WTC11 (cell line): ENCODE data around the gene HLX. TPM values are rescaled to one million over a fixed set of nuclear protein-coding genes. Genes with fewer than 3 reads are reported as not detected.

Experiments used
- ATAC-seq: fragments of 200-7000 bp; cut with Tn5 transposase; 2 replicates; pipeline ENCODE4 v1.10.0; 2021; ENCODE audit warnings: mild to moderate bottlenecking, moderate library complexity
- CTCF ChIA-PET: fragments of 300-600 bp; sonication (Branson Sonifier 250); formaldehyde crosslinking; loops from one replicate; lab custom pipeline; 2021; ENCODE audit warnings: antibody characterized with exemption; lab: Charles Lee
- POLR2A ChIA-PET: fragments of 350-600 bp; sonication (Branson Sonifier 250); formaldehyde crosslinking; loops from one replicate; lab custom pipeline; 2021; ENCODE audit warnings: antibody characterized with exemption; lab: Charles Lee
- DNase-seq: peaks from one replicate; pipeline ENCODE4 v3.0.0; 2021; ENCODE audit warnings: low spot score
- H3K27ac Mint-ChIP-seq: 2 replicates; pipeline ENCODE4 v1.8.0; 2021; ENCODE audit warnings: mixed read lengths
- H3K27me3 Mint-ChIP-seq: 2 replicates; pipeline ENCODE4 v1.8.0; 2021; ENCODE audit warnings: low read depth, mild to moderate bottlenecking, moderate library complexity, mixed read lengths
- H3K36me3 Mint-ChIP-seq: 2 replicates; pipeline ENCODE4 v1.8.0; 2021; ENCODE audit warnings: mixed read lengths
- H3K4me1 Mint-ChIP-seq: 2 replicates; pipeline ENCODE4 v1.8.0; 2022; ENCODE audit warnings: mixed read lengths
- H3K4me3 Mint-ChIP-seq: 2 replicates; pipeline ENCODE4 v1.8.0; 2021; ENCODE audit warnings: mild to moderate bottlenecking, moderate library complexity, mixed read lengths
- H3K9me3 Mint-ChIP-seq: 2 replicates; pipeline ENCODE4 v1.8.0; 2021; ENCODE audit warnings: mixed read lengths
- CBFB ChIP-seq: sonication (generic); formaldehyde crosslinking; IDR thresholded peaks from 2 replicates; pipeline ENCODE4 v1.8.1; 2022; ENCODE audit warnings: mild to moderate bottlenecking, low read depth, missing genetic modification reagents
- CTCF ChIP-seq: fragments of 200-600 bp; IDR thresholded peaks from 2 replicates; pipeline ENCODE4 v1.8.0; 2022; ENCODE audit warnings: antibody characterized with exemption
- ETV6 ChIP-seq: sonication (generic); formaldehyde crosslinking; IDR thresholded peaks from 2 replicates; pipeline ENCODE4 v1.8.1; 2022; ENCODE audit warnings: mild to moderate bottlenecking, missing genetic modification reagents
- FOXP1 ChIP-seq: sonication (generic); formaldehyde crosslinking; IDR thresholded peaks from 2 replicates; pipeline ENCODE4 v1.8.0; 2022; ENCODE audit warnings: missing genetic modification reagents, mild to moderate bottlenecking, moderate library complexity, borderline replicate concordance
- FOXP4 ChIP-seq: sonication (generic); formaldehyde crosslinking; IDR thresholded peaks from 2 replicates; pipeline ENCODE4 v1.8.0; 2022; ENCODE audit warnings: mild to moderate bottlenecking, missing genetic modification reagents
- ZBTB43 ChIP-seq: sonication (generic); formaldehyde crosslinking; IDR thresholded peaks from 2 replicates; pipeline ENCODE4 v1.8.1; 2023; ENCODE audit warnings: mild to moderate bottlenecking, missing genetic modification reagents
- ZNF121 ChIP-seq: sonication (generic); formaldehyde crosslinking; IDR thresholded peaks from 2 replicates; pipeline ENCODE4 v1.8.0; 2023; ENCODE audit warnings: missing genetic modification reagents
- total RNA-seq: library from RNA; stranded (reverse); gene quantifications from 3 replicates; pipeline ENCODE4 v1.2.3, GENCODE V29; 2021
- TF ChIP-seq, protein P1 (sequence below): sonication (generic); formaldehyde crosslinking; IDR thresholded peaks from 2 replicates; pipeline ENCODE4 v1.8.0; 2022; ENCODE audit warnings: missing genetic modification reagents

Gene HLX
- total RNA-seq, 1 experiment from 2014 or later, result not detected

- Mint-ChIP-seq H3K9me3 (no peaks in the 10 kb centered on the region), H3K27me3 (peaks cover 100% of the 10 kb centered on the region), H3K36me3 (no peaks in the 10 kb centered on the region), H3K27ac (no peak overlapping the region), H3K4me3 (peak overlapping the region; percentile 64), H3K4me1 (peaks cover 75% of the 10 kb centered on the region)
- ATAC-seq (peak; percentile 34), DNase-seq (peak; percentile 92)
- TF ChIP-seq CBFB, result no peak
- TF ChIP-seq FOXP1 (CRISPR knock-in tag), result peak; percentile 54; the same call in 1 of the 2 replicates
- TF ChIP-seq FOXP4 (CRISPR knock-in tag), result 0 out of 2 replicates have a peak, but pooled peaks have one; percentile 42
- TF ChIP-seq CTCF, result peak; percentile 39; the same call in 1 of the 2 replicates
- peak; percentile 50; the same call in 1 of the 2 replicates for TF ChIP-seq ETV6
- 0 out of 2 replicates have a peak, but pooled peaks have one; percentile 35 for TF ChIP-seq ZNF121 (CRISPR knock-in tag)
- ChIA-PET POLR2A (no interaction called here), CTCF (interaction anchor here (1.0 to 1.8 kb wide), 4 partner anchors 10 to 382 kb away, joined by 3 to 7 read pairs (median 5); no protein-coding TSS in a partner anchor)
Measured at GRCh38 chr1:220882061-220882891, 3.0 kb downstream of the HLX start.

- H3K4me1 Mint-ChIP-seq, result peaks cover 72% of the 10 kb centered on the region
- ATAC-seq (peak; percentile 58), DNase-seq (peak; percentile 71)
- no peaks in the 10 kb centered on the region for H3K36me3 Mint-ChIP-seq
- POLR2A ChIA-PET, result no interaction called here
- CTCF ChIA-PET, result interaction anchor here (0.7 to 1.1 kb wide), 3 partner anchors 9 to 379 kb away, joined by 3 read pairs; no protein-coding TSS in a partner anchor
- TF ChIP-seq, protein P1, sequence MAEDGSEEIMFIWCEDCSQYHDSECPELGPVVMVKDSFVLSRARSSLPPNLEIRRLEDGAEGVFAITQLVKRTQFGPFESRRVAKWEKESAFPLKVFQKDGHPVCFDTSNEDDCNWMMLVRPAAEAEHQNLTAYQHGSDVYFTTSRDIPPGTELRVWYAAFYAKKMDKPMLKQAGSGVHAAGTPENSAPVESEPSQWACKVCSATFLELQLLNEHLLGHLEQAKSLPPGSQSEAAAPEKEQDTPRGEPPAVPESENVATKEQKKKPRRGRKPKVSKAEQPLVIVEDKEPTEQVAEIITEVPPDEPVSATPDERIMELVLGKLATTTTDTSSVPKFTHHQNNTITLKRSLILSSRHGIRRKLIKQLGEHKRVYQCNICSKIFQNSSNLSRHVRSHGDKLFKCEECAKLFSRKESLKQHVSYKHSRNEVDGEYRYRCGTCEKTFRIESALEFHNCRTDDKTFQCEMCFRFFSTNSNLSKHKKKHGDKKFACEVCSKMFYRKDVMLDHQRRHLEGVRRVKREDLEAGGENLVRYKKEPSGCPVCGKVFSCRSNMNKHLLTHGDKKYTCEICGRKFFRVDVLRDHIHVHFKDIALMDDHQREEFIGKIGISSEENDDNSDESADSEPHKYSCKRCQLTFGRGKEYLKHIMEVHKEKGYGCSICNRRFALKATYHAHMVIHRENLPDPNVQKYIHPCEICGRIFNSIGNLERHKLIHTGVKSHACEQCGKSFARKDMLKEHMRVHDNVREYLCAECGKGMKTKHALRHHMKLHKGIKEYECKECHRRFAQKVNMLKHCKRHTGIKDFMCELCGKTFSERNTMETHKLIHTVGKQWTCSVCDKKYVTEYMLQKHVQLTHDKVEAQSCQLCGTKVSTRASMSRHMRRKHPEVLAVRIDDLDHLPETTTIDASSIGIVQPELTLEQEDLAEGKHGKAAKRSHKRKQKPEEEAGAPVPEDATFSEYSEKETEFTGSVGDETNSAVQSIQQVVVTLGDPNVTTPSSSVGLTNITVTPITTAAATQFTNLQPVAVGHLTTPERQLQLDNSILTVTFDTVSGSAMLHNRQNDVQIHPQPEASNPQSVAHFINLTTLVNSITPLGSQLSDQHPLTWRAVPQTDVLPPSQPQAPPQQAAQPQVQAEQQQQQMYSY (CRISPR knock-in tag), result peak; percentile 79
- no peak for TF ChIP-seq ZBTB43 (CRISPR knock-in tag)
- H3K27ac Mint-ChIP-seq, result no peak overlapping the region
- H3K9me3 Mint-ChIP-seq, result no peaks in the 10 kb centered on the region
- H3K4me3 Mint-ChIP-seq, result peak overlapping the region; percentile 67
- peaks cover 100% of the 10 kb centered on the region for H3K27me3 Mint-ChIP-seq
Measured at GRCh38 chr1:220884109-220884980, 5.1 kb downstream of the HLX start.
